GM12875 (cell line): Measurements from ENCODE around the gene MEDAG.

Experiments used
- H3K4me3 ChIP-seq: one replicate; pipeline ENCODE4 v1.5.1; 2011; ENCODE audit warnings: low read depth, low read length, control low read depth
- CTCF ChIP-seq: IDR thresholded peaks from 2 replicates; pipeline ENCODE4 v1.5.1; 2011; ENCODE audit warnings: low read depth, mild to moderate bottlenecking, control low read depth, inconsistent platforms, low read length, moderate library complexity, borderline replicate concordance; ENCODE audit not compliant: insufficient read depth

MEDAG gene

GRCh38 chr13:30943881-30944280 is 37.8 kb downstream of the MEDAG start:
- no peak for TF ChIP-seq CTCF
- no peak overlapping the region for H3K4me3 ChIP-seq

GRCh38 chr13:30957258-30957943 is 51.3 kb downstream of the MEDAG start:
- no peak for TF ChIP-seq CTCF
- H3K4me3 ChIP-seq: no peak overlapping the region

- TF ChIP-seq CTCF: no peak
- no peak overlapping the region for H3K4me3 ChIP-seq
These were observed 53.6 kb downstream of the MEDAG start for GRCh38 chr13:30959678-30960077.

GRCh38 chr13:30963791-30964190 is 57.7 kb downstream of the MEDAG start:
- H3K4me3 ChIP-seq: no peak overlapping the region
- TF ChIP-seq CTCF: no peak

GRCh38 chr13:30965380-30965779 is 59.3 kb downstream of the MEDAG start:
- no peak overlapping the region for H3K4me3 ChIP-seq
- no peak for TF ChIP-seq CTCF

GRCh38 chr13:30966101-30966500 is 60.0 kb downstream of the MEDAG start:
- no peak overlapping the region for H3K4me3 ChIP-seq
- no peak for TF ChIP-seq CTCF

- TF ChIP-seq CTCF: no peak
- no peak overlapping the region for H3K4me3 ChIP-seq
These were observed 62.8 kb downstream of the MEDAG start for GRCh38 chr13:30968846-30969245.
